Keratinocyte (primary cell): ENCODE measurements around the gene ABCD1. TPM values are rescaled to one million over a fixed set of nuclear protein-coding genes. Genes with fewer than 3 reads are reported as not detected.

Experiments used
- DNase-seq: peaks from one replicate; pipeline ENCODE4 v3.0.0-alpha.2; 2011; ENCODE audit warnings: low read depth, missing footprints, low spot score
- FAIRE-seq: peaks from 2 replicates; lab custom pipeline; 2011; peaks lifted over from hg19 to GRCh38; lab: Jason Lieb, UNC
- H2AFZ ChIP-seq: 2 replicates; pipeline ENCODE4 v1.6.0; 2012; ENCODE audit warnings: low read length, control low read depth, inconsistent platforms; ENCODE audit not compliant: control insufficient read depth
- H3K27ac ChIP-seq: 2 replicates; pipeline ENCODE4 v1.5.1; 2011; ENCODE audit warnings: low read length; ENCODE audit not compliant: control insufficient read depth, insufficient read depth
- H3K27me3 ChIP-seq: 3 replicates; pipeline ENCODE4 v1.6.0; 2011; ENCODE audit warnings: low read length; ENCODE audit not compliant: control insufficient read depth, insufficient read depth; ENCODE audit errors: extremely low read depth
- H3K36me3 ChIP-seq, 2 experiments: 2 replicates in 1 of 2; 3 replicates in 1 of 2; pipeline ENCODE4 v1.5.1; 2011; ENCODE audit warnings: low read length in 2 of 2, mild to moderate bottlenecking in 1 of 2; ENCODE audit not compliant: control insufficient read depth in 2 of 2, insufficient read depth in 2 of 2; ENCODE audit errors: extremely low read depth in 1 of 2
- H3K4me1 ChIP-seq: 3 replicates; pipeline ENCODE4 v1.5.1; 2011; ENCODE audit warnings: low read length; ENCODE audit not compliant: control insufficient read depth, insufficient read depth; ENCODE audit errors: extremely low read depth
- H3K4me2 ChIP-seq: 3 replicates; pipeline ENCODE4 v1.6.0; 2011; ENCODE audit warnings: low read depth, low read length; ENCODE audit not compliant: control insufficient read depth, insufficient read depth; ENCODE audit errors: extremely low read depth
- H3K4me3 ChIP-seq, 3 experiments: fragments of 200-600 bp in 1 of 3; sonication (generic) in 1 of 3; 2 replicates in 2 of 3; 3 replicates in 1 of 3; pipeline ENCODE4 v1.5.1; 2011 to 2016; ENCODE audit warnings: low read length in 3 of 3, mild to moderate bottlenecking in 3 of 3, control low read depth in 2 of 3, inconsistent platforms in 1 of 3, low read depth in 1 of 3, mixed read lengths in 1 of 3, mixed run types in 1 of 3, moderate library complexity in 1 of 3; ENCODE audit not compliant: control insufficient read depth in 2 of 3, insufficient read depth in 2 of 3; ENCODE audit errors: extremely low read depth in 1 of 3
- H3K79me2 ChIP-seq: 2 replicates; pipeline ENCODE4 v1.6.0; 2012; ENCODE audit warnings: low read length; ENCODE audit not compliant: control insufficient read depth, insufficient read depth
- H3K9ac ChIP-seq: 3 replicates; pipeline ENCODE4 v1.6.0; 2011; ENCODE audit warnings: low read length; ENCODE audit not compliant: control insufficient read depth, insufficient read depth; ENCODE audit errors: extremely low read depth
- H3K9me1 ChIP-seq: 3 replicates; pipeline ENCODE4 v1.6.0; 2011; ENCODE audit warnings: low read length; ENCODE audit not compliant: control insufficient read depth, insufficient read depth; ENCODE audit errors: extremely low read depth
- H3K9me3 ChIP-seq: 2 replicates; pipeline ENCODE4 v1.5.1; 2012; ENCODE audit warnings: low read depth, low read length; ENCODE audit not compliant: control insufficient read depth
- H4K20me1 ChIP-seq: 3 replicates; pipeline ENCODE4 v1.6.0; 2011; ENCODE audit warnings: low read length; ENCODE audit not compliant: control insufficient read depth, insufficient read depth; ENCODE audit errors: extremely low read depth
- CTCF ChIP-seq, 3 experiments: IDR thresholded peaks in 1 of 3; conservative IDR thresholded peaks in 1 of 3; optimal IDR thresholded peaks in 1 of 3; 2 replicates in 2 of 3; 3 replicates in 1 of 3; pipeline versions ENCODE3 to v1.5.1; 2011; ENCODE audit warnings: low read length in 3 of 3, mild to moderate bottlenecking in 3 of 3, moderate library complexity in 2 of 3, control low read depth in 1 of 3, inconsistent platforms in 1 of 3; ENCODE audit not compliant: insufficient read depth in 2 of 3; ENCODE audit errors: extremely low read depth in 1 of 3
- EZH2 ChIP-seq: IDR thresholded peaks from one replicate; pipeline ENCODE4 v1.6.1; 2012; ENCODE audit warnings: inconsistent platforms, mild to moderate bottlenecking, low read length, moderate library complexity
- dilution Hi-C: fragments of 300-500 bp; cut with MboI; formaldehyde crosslinking; loops from one replicate; pipeline ENCODE4 v1.7.0; 2020; ENCODE audit warnings: low sequenced_read_pairs; ENCODE audit not compliant: extremely low pct_ligation_motif_present
- polyA plus RNA-seq, 5 experiments: library from polyadenylated mRNA; depleted of rRNA in 3 of 5; stranded (reverse) in 3 of 5; stranded (forward) in 1 of 5; unstranded in 1 of 5; fragments of >200 nt; gene quantifications; 1 replicate in 1 of 5; 2 replicates in 3 of 5; 3 replicates in 1 of 5; pipeline versions ENCODE4 v1.2.1 to v1.2.3, GENCODE V29; 2011 to 2012; ENCODE audit warnings: missing spikeins in 2 of 5, low read depth in 1 of 5, low replicate concordance in 1 of 5

ABCD1 gene
- polyA plus RNA-seq, 1 donor (not counting 4 experiments of a cell fraction or from before 2014, with no cell fraction given) = 0.81 TPM

GRCh38 chrX:153707406-153707805 is 17.2 kb upstream of the ABCD1 start:
- Histone ChIP-seq H3K9me3 (no peaks in the 10 kb centered on the region), H3K27me3 (no peaks in the 10 kb centered on the region), H3K79me2 (peaks cover 5% of the 10 kb centered on the region), H3K4me1 (peaks cover 49% of the 10 kb centered on the region), H3K27ac (no peak overlapping the region), H4K20me1 (no peaks in the 10 kb centered on the region), H2AFZ (no peak overlapping the region), H3K9ac (no peak overlapping the region), H3K9me1 (no peaks in the 10 kb centered on the region), H3K4me3 (no peak overlapping the region), H3K4me2 (no peak overlapping the region), H3K36me3 (peaks cover 3 to 4% of the 10 kb centered on the region in 2 experiments)
- DNase-seq (no peak), FAIRE-seq (no peak)
- dilution Hi-C loops = no loop called here
- TF ChIP-seq EZH2 (no peak), CTCF (optimal IDR thresholded peaks at IDR 0.05 in 1 of 3, IDR thresholded peaks at IDR 0.05 in 1 of 3, conservative IDR thresholded peaks at IDR 0.05 in 1 of 3; ENCODE audit: extremely low read depth in 1 of 3, insufficient read depth in 2 of 3, low read length in 3 of 3) (no peak)

GRCh38 chrX:153708415-153708814 is 16.2 kb upstream of the ABCD1 start:
- dilution Hi-C loops = no loop called here
- FAIRE-seq (no peak), DNase-seq (no peak)
- H3K9me3 ChIP-seq = no peaks in the 10 kb centered on the region
- H3K4me1 ChIP-seq = peaks cover 45% of the 10 kb centered on the region
- H4K20me1 ChIP-seq = no peaks in the 10 kb centered on the region
- TF ChIP-seq EZH2 = no peak
- peak; percentile 63 to 69 (median 68) for TF ChIP-seq CTCF (optimal IDR thresholded peaks at IDR 0.05 in 1 of 3, IDR thresholded peaks at IDR 0.05 in 1 of 3, conservative IDR thresholded peaks at IDR 0.05 in 1 of 3; ENCODE audit: extremely low read depth in 1 of 3, insufficient read depth in 2 of 3, low read length in 3 of 3)
- H2AFZ ChIP-seq = no peak overlapping the region
- H3K4me3 ChIP-seq = no peak overlapping the region
- H3K4me2 ChIP-seq = no peak overlapping the region
- peaks cover 8% of the 10 kb centered on the region for H3K79me2 ChIP-seq
- H3K36me3 ChIP-seq = peaks cover 4 to 6% of the 10 kb centered on the region in 2 experiments
- no peak overlapping the region for H3K27ac ChIP-seq
- H3K9me1 ChIP-seq = no peaks in the 10 kb centered on the region
- H3K27me3 ChIP-seq = no peaks in the 10 kb centered on the region
- H3K9ac ChIP-seq = no peak overlapping the region
